Retinal pigment epithelial cell (primary cell): ENCODE data around the gene EMILIN1.

Experiments used
- DNase-seq: peaks from one replicate; pipeline ENCODE4 v3.0.0-alpha.2; 2010; ENCODE audit warnings: low read depth
- H3K4me3 ChIP-seq: 2 replicates; pipeline ENCODE4 v1.5.1; 2011; ENCODE audit warnings: mild to moderate bottlenecking, low read length, control low read depth, moderate library complexity
- TF ChIP-seq, protein P1 (sequence below): conservative IDR thresholded peaks from 2 replicates; pipeline ENCODE4 v1.5.1; 2011; ENCODE audit warnings: low read depth, low read length, control low read depth, inconsistent platforms

Gene EMILIN1

GRCh38 chr2:27054721-27055120, 23.7 kb upstream of the EMILIN1 start:
- H3K4me3 ChIP-seq: no peak overlapping the region
- TF ChIP-seq, protein P1, sequence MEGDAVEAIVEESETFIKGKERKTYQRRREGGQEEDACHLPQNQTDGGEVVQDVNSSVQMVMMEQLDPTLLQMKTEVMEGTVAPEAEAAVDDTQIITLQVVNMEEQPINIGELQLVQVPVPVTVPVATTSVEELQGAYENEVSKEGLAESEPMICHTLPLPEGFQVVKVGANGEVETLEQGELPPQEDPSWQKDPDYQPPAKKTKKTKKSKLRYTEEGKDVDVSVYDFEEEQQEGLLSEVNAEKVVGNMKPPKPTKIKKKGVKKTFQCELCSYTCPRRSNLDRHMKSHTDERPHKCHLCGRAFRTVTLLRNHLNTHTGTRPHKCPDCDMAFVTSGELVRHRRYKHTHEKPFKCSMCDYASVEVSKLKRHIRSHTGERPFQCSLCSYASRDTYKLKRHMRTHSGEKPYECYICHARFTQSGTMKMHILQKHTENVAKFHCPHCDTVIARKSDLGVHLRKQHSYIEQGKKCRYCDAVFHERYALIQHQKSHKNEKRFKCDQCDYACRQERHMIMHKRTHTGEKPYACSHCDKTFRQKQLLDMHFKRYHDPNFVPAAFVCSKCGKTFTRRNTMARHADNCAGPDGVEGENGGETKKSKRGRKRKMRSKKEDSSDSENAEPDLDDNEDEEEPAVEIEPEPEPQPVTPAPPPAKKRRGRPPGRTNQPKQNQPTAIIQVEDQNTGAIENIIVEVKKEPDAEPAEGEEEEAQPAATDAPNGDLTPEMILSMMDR: no peak
- no peak for DNase-seq

DNA sequence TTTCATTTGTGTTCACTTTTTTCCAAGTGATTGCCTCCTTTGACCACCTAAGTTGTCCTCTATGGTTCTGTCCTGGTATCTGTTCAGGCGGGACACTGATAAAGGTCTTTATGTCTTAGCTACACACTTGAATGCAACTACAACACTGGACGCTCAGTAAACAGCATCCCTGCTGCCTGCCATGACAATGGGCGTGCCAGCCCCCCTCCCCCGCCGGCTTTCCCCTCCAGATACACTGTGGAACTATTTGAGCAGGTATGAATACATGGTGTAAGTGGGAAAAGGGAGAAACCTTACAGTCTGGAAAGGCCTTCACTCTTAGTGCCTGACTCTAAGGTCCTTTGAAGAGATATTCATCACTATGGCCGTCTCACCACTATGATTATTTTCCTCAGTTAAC, 21.2 kb upstream of the EMILIN1 start:
- no peak overlapping the region for H3K4me3 ChIP-seq
- TF ChIP-seq, protein P1: no peak
- no peak for DNase-seq

- no peak overlapping the region for H3K4me3 ChIP-seq
- no peak for DNase-seq
- TF ChIP-seq, protein P1: no peak
Observed at GRCh38 chr2:27058210-27058609, 20.2 kb upstream of the EMILIN1 start.

DNA sequence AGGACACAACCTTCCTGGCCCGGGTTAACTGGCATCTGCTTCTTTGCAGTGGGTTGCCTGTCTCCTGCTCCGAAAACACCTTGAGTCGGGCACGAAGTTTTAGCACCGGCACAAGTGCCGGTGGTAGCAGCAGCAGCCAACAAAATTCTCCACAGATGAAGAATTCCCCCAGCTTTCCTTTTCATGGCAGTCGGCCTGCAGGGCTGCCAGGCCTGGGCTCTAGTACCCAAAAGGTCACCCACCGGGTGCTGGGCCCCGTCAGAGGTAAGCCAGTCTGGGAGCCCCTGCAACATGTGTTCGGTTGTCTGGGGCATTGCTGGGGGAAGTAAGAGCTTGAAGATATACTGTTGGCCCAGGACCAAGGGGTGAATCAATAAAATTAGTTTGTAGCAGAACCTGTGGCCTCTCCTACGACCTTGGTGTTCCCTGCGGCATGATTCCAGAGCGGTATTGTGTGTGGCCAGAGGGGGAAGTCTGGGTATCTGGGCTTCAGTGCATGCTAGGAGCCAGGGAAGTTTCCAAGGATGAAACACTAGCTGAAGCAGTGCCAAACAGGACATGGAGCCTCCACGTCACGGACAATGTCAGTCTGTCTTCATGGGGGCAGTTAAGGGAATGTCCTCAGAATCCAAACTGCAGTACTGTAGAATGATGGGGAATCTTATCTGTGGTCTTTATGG, 19.1 kb upstream of the EMILIN1 start:
- TF ChIP-seq, protein P1: no peak
- no peak overlapping the region for H3K4me3 ChIP-seq
- no peak for DNase-seq

DNA sequence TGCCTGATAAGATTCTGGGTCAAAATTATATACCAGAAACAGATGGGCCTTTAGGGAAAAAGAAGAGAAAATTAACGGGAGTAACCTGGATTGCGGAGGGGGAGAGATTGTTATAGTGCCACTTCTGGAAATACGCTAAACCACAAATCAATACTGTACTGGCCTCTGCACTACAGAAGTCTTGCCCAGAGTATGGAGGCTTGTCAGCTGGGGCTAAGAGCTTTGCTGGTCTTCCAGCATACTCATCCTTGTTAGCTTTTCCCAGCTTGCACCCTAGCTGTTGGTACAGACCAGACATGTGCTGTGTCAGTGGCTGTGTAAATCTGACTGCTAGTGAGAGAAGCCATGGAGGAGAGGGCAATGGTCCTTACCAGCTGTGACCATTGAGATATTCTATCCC, 18.1 kb upstream of the EMILIN1 start:
- TF ChIP-seq, protein P1: no peak
- H3K4me3 ChIP-seq: no peak overlapping the region
- no peak for DNase-seq

GRCh38 chr2:27065128-27065527, 13.3 kb upstream of the EMILIN1 start:
- no peak for DNase-seq
- H3K4me3 ChIP-seq: no peak overlapping the region
- TF ChIP-seq, protein P1: no peak

DNA sequence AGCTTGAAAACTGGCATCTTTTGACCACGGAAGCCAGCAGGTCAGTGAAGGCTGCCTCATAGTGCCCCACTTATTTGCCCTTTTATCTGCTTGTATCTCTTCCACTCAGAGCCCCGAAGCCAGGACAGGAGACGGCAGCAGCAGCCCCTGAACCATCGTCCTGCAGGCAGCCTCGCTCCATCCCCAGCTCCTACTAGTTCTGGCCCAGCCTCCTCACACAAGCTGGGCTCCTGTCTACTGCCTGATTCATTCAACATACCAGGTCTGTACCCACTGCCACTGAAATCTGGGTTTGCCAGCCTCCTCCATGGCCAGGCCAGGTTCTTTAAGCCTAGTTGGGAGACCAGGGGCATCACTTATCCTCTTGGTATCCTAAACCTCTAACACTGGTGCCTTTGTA, 11.0 kb upstream of the EMILIN1 start:
- TF ChIP-seq, protein P1: no peak
- DNase-seq: no peak
- H3K4me3 ChIP-seq: no peak overlapping the region
